HepG2 (cell line): Measurements from ENCODE around the gene INKA1. TPM values are rescaled to one million over a fixed set of nuclear protein-coding genes. Genes with fewer than 3 reads are reported as not detected.

Experiments
- ARHGAP35 ChIP-seq: sonication (generic); formaldehyde crosslinking; IDR thresholded peaks from 2 replicates; pipeline ENCODE4 v1.9.0; 2022; ENCODE audit warnings: mild to moderate bottlenecking, inconsistent platforms, moderate library complexity, missing genetic modification reagents, borderline replicate concordance
- ATAD3A ChIP-seq: sonication (generic); formaldehyde crosslinking; IDR thresholded peaks from 2 replicates; pipeline ENCODE4 v1.4.0; 2020; ENCODE audit warnings: missing genetic modification reagents
- CREB3 ChIP-seq: sonication (generic); formaldehyde crosslinking; IDR thresholded peaks from 2 replicates; pipeline ENCODE4 v1.5.0; 2020; ENCODE audit warnings: missing genetic modification reagents
- DBP ChIP-seq: sonication (generic); formaldehyde crosslinking; IDR thresholded peaks from 2 replicates; pipeline ENCODE4 v1.4.0; 2020; ENCODE audit warnings: missing genetic modification reagents; ENCODE audit errors: not compliant biosample characterization
- HDAC6 ChIP-seq: fragments of 200-600 bp; sonication (generic); IDR thresholded peaks from 2 replicates; pipeline ENCODE4 v1.7.0; 2017; ENCODE audit warnings: mild to moderate bottlenecking, antibody characterized with exemption, low read length, low read depth
- MED8 ChIP-seq: sonication (generic); formaldehyde crosslinking; IDR thresholded peaks from 2 replicates; pipeline ENCODE4 v1.8.1; 2023; ENCODE audit warnings: mild to moderate bottlenecking, missing genetic modification reagents; ENCODE audit not compliant: insufficient replicate concordance
- MTF1 ChIP-seq: sonication (generic); formaldehyde crosslinking; IDR thresholded peaks from 2 replicates; pipeline ENCODE4 v1.5.0; 2020; ENCODE audit warnings: missing genetic modification reagents
- MYC ChIP-seq: sonication (generic); formaldehyde crosslinking; IDR thresholded peaks from 2 replicates; pipeline ENCODE4 v1.9.0; 2021; ENCODE audit warnings: missing genetic modification reagents, borderline replicate concordance
- PHF20 ChIP-seq: sonication (generic); formaldehyde crosslinking; IDR thresholded peaks from 2 replicates; pipeline ENCODE4 v1.5.0; 2020; ENCODE audit warnings: mild to moderate bottlenecking, missing genetic modification reagents
- PHF8 ChIP-seq: sonication (generic); formaldehyde crosslinking; IDR thresholded peaks from 2 replicates; pipeline ENCODE4 v1.5.0; 2020; ENCODE audit warnings: missing genetic modification reagents
- POLR2AphosphoS5 ChIP-seq: IDR thresholded peaks from 2 replicates; pipeline ENCODE4 v1.6.1; 2012; ENCODE audit warnings: low read depth, low read length
- PRPF4 ChIP-seq: fragments of 200-400 bp; formaldehyde crosslinking; IDR thresholded peaks from 2 replicates; pipeline ENCODE4 v1.6.1; 2016; ENCODE audit warnings: low read length, low read depth; ENCODE audit not compliant: poor library complexity, severe bottlenecking
- RERE ChIP-seq: IDR thresholded peaks from 2 replicates; pipeline ENCODE4 v1.6.1; 2016; ENCODE audit warnings: low read depth, missing genetic modification reagents, missing compliant biosample characterization
- SP2 ChIP-seq: sonication (generic); formaldehyde crosslinking; IDR thresholded peaks from 2 replicates; pipeline ENCODE4 v1.5.1; 2020; ENCODE audit warnings: mild to moderate bottlenecking, missing genetic modification reagents
- SRY ChIP-seq: sonication (generic); formaldehyde crosslinking; IDR thresholded peaks from 2 replicates; pipeline ENCODE4 v1.8.0; 2022; ENCODE audit warnings: mild to moderate bottlenecking, missing genetic modification reagents
- ZNF124 ChIP-seq: sonication (generic); formaldehyde crosslinking; IDR thresholded peaks from 2 replicates; pipeline ENCODE4 v1.4.0; 2020; ENCODE audit warnings: missing genetic modification reagents
- ZNF17 ChIP-seq: sonication (generic); formaldehyde crosslinking; IDR thresholded peaks from 2 replicates; pipeline ENCODE4 v1.5.0; 2020; ENCODE audit warnings: mild to moderate bottlenecking, missing genetic modification reagents
- ZNF543 ChIP-seq: sonication (generic); formaldehyde crosslinking; IDR thresholded peaks from 2 replicates; pipeline ENCODE4 v1.4.0; 2020; ENCODE audit warnings: mild to moderate bottlenecking, missing genetic modification reagents
- ZNF780A ChIP-seq: sonication (generic); formaldehyde crosslinking; IDR thresholded peaks from 2 replicates; pipeline ENCODE4 v1.8.0; 2022; ENCODE audit warnings: mild to moderate bottlenecking, missing genetic modification reagents, moderate library complexity
- ZNF883 ChIP-seq: sonication (generic); formaldehyde crosslinking; IDR thresholded peaks from 2 replicates; pipeline ENCODE4 v1.5.1; 2020; ENCODE audit warnings: mild to moderate bottlenecking, missing genetic modification reagents; ENCODE audit errors: not compliant biosample characterization
- polyA plus RNA-seq, 8 experiments: library from polyadenylated mRNA; depleted of rRNA in 3 of 8; stranded (reverse) in 7 of 8; unstranded in 1 of 8; fragments of >200 nt; fragmentation: Illumina TruSeq in 4 of 8; extraction: Trizol in 4 of 8; gene quantifications; 2 replicates each; pipeline versions ENCODE4 v1.2.1 to v1.2.3, GENCODE V29; 2011 to 2016; ENCODE audit warnings: low read depth in 4 of 8, missing spikeins in 1 of 8, mixed read lengths in 1 of 8; ENCODE audit not compliant: insufficient read depth in 1 of 8
- total RNA-seq, 5 experiments: library from RNA; depleted of rRNA; stranded (reverse); fragments of >200 nt; fragmentation: Illumina TruSeq; extraction: Trizol; gene quantifications; 2 replicates each; pipeline ENCODE4 v1.2.3, GENCODE V29; 2016; ENCODE audit warnings: low read depth in 1 of 5
- TF ChIP-seq, protein P1 (sequence below): sonication (generic); formaldehyde crosslinking; IDR thresholded peaks from 2 replicates; pipeline ENCODE4 v1.5.0; 2020; ENCODE audit warnings: mild to moderate bottlenecking, missing genetic modification reagents

INKA1 gene
- total and polyA plus RNA-seq, 2 of the 13 experiments (the other 11 are each of a cell fraction or from before 2014, with no cell fraction given): 0.22 to 0.41 TPM

- no peak for TF ChIP-seq ZNF124 (CRISPR knock-in tag)
- TF ChIP-seq MED8 (CRISPR knock-in tag): no peak
- peak; percentile 81 for TF ChIP-seq MYC (CRISPR knock-in tag)
- no peak for TF ChIP-seq ARHGAP35 (CRISPR knock-in tag)
- no peak for TF ChIP-seq ZNF780A (CRISPR knock-in tag)
- TF ChIP-seq ATAD3A (CRISPR knock-in tag): no peak
- TF ChIP-seq PRPF4: no peak
- no peak for TF ChIP-seq SP2 (CRISPR knock-in tag)
- TF ChIP-seq CREB3 (CRISPR knock-in tag): no peak
- TF ChIP-seq DBP (CRISPR knock-in tag): no peak
- TF ChIP-seq HDAC6: no peak
- TF ChIP-seq ZNF17: no peak
- no peak for TF ChIP-seq SRY (CRISPR knock-in tag)
- TF ChIP-seq ZNF883 (CRISPR knock-in tag): no peak
- TF ChIP-seq RERE (CRISPR knock-in tag): no peak
- TF ChIP-seq PHF20: no peak
- TF ChIP-seq POLR2AphosphoS5: no peak
- peak; percentile 30; the same call in 1 of the 2 replicates for TF ChIP-seq PHF8 (CRISPR knock-in tag)
- TF ChIP-seq ZNF543 (CRISPR knock-in tag): no peak
- TF ChIP-seq MTF1 (CRISPR knock-in tag): no peak
- TF ChIP-seq, protein P1, sequence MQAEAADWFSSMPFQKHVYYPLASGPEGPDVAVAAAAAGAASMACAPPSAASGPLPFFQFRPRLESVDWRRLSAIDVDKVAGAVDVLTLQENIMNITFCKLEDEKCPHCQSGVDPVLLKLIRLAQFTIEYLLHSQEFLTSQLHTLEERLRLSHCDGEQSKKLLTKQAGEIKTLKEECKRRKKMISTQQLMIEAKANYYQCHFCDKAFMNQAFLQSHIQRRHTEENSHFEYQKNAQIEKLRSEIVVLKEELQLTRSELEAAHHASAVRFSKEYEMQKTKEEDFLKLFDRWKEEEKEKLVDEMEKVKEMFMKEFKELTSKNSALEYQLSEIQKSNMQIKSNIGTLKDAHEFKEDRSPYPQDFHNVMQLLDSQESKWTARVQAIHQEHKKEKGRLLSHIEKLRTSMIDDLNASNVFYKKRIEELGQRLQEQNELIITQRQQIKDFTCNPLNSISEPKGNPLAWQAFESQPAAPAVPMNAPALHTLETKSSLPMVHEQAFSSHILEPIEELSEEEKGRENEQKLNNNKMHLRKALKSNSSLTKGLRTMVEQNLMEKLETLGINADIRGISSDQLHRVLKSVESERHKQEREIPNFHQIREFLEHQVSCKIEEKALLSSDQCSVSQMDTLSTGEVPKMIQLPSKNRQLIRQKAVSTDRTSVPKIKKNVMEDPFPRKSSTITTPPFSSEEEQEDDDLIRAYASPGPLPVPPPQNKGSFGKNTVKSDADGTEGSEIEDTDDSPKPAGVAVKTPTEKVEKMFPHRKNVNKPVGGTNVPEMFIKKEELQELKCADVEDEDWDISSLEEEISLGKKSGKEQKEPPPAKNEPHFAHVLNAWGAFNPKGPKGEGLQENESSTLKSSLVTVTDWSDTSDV (CRISPR knock-in tag): no peak
Observed at GRCh38 chr3:49844464-49845183, 41.6 kb downstream of the INKA1 start (continued).
